ENCODE measurements around the gene COX11. TPM values are rescaled to one million over a fixed set of nuclear protein-coding genes. Genes with fewer than 3 reads are reported as not detected.

Gene COX11
- polyA plus RNA-seq, 1 donor (not counting 4 experiments of a cell fraction or from before 2014, with no cell fraction given), result 36.3 TPM

GRCh38 chr17:54916721-54917120 is 51.7 kb downstream of the COX11 start:
- no peaks in the 10 kb centered on the region for H3K9me1 ChIP-seq (ENCODE audit: control insufficient read depth, extremely low read depth, insufficient read depth, low read length)
- peaks cover 16 to 30% of the 10 kb centered on the region in 2 experiments for H3K36me3 ChIP-seq (ENCODE audit: control insufficient read depth in 2 of 2, extremely low read depth in 1 of 2, insufficient read depth in 2 of 2, low read length in 2 of 2)

More at GRCh38 chr17:54916721-54917120, 51.7 kb downstream of the COX11 start:
- no peak overlapping the region for H3K4me3 ChIP-seq (ENCODE audit: control insufficient read depth in 2 of 3, extremely low read depth in 1 of 3, insufficient read depth in 2 of 3, low read depth in 1 of 3, low read length in 3 of 3)
- no peaks in the 10 kb centered on the region for H3K9me3 ChIP-seq (ENCODE audit: control insufficient read depth, low read depth, low read length)
- no peaks in the 10 kb centered on the region for H3K27me3 ChIP-seq (ENCODE audit: control insufficient read depth, extremely low read depth, insufficient read depth, low read length)
- no peak overlapping the region for H3K9ac ChIP-seq (ENCODE audit: control insufficient read depth, extremely low read depth, insufficient read depth, low read length)
- H3K4me1 ChIP-seq (ENCODE audit: control insufficient read depth, extremely low read depth, insufficient read depth, low read length), result no peaks in the 10 kb centered on the region
- no peak overlapping the region for H3K4me2 ChIP-seq (ENCODE audit: control insufficient read depth, extremely low read depth, insufficient read depth, low read depth, low read length)
- TF ChIP-seq, protein P1, sequence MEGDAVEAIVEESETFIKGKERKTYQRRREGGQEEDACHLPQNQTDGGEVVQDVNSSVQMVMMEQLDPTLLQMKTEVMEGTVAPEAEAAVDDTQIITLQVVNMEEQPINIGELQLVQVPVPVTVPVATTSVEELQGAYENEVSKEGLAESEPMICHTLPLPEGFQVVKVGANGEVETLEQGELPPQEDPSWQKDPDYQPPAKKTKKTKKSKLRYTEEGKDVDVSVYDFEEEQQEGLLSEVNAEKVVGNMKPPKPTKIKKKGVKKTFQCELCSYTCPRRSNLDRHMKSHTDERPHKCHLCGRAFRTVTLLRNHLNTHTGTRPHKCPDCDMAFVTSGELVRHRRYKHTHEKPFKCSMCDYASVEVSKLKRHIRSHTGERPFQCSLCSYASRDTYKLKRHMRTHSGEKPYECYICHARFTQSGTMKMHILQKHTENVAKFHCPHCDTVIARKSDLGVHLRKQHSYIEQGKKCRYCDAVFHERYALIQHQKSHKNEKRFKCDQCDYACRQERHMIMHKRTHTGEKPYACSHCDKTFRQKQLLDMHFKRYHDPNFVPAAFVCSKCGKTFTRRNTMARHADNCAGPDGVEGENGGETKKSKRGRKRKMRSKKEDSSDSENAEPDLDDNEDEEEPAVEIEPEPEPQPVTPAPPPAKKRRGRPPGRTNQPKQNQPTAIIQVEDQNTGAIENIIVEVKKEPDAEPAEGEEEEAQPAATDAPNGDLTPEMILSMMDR (optimal IDR thresholded peaks at IDR 0.05 in 1 of 3, IDR thresholded peaks at IDR 0.05 in 1 of 3, conservative IDR thresholded peaks at IDR 0.05 in 1 of 3; ENCODE audit: extremely low read depth in 1 of 3, insufficient read depth in 2 of 3, low read length in 3 of 3), result no peak
- TF ChIP-seq EZH2 (IDR thresholded peaks at IDR 0.05; ENCODE audit: low read length), result no peak
- DNase-seq (ENCODE audit: low read depth, low spot score) (no peak), FAIRE-seq (no peak)
- dilution Hi-C loops (cut with MboI; ENCODE audit: extremely low pct_ligation_motif_present, low sequenced_read_pairs), result no loop called here
- no peak overlapping the region for H2AFZ ChIP-seq (ENCODE audit: control insufficient read depth, low read length)
- H4K20me1 ChIP-seq (ENCODE audit: control insufficient read depth, extremely low read depth, insufficient read depth, low read length), result no peaks in the 10 kb centered on the region
- no peak overlapping the region for H3K27ac ChIP-seq (ENCODE audit: control insufficient read depth, insufficient read depth, low read length)
- peaks cover 1% of the 10 kb centered on the region for H3K79me2 ChIP-seq (ENCODE audit: control insufficient read depth, insufficient read depth, low read length)

Small RNAs within 50 kb of the gene (small RNA-seq; reads per million reads assigned to genes)
- 0 reads per million in 3 experiments for gene AC007485.1 (ENCODE audit: insufficient read length in 3 of 3, low read depth in 3 of 3, low replicate concordance in 1 of 3)

Other genes starting within 250 kb of the COX11 start
- gene TOM1L1, start 67.8 kb downstream of the COX11 start, polyA plus RNA-seq, result 66.5 to 90.1 TPM (median 78.6 TPM) in 3 replicates
- 3.0 to 5.6 TPM (median 4.2 TPM) in 3 replicates for gene STXBP4, start 111 bp upstream of the COX11 start, polyA plus RNA-seq

Measured in keratinocyte (primary cell).